Endothelial cell of umbilical vein (primary cell): ENCODE measurements around the gene ZBTB43. TPM values are rescaled to one million over a fixed set of nuclear protein-coding genes. Genes with fewer than 3 reads are reported as not detected.

Experiments used
- BruUV-seq: library from RNA; stranded (reverse); fragments of 400-500 nt; replicated peaks from 2 replicates; lab custom pipeline; 2021; lab: Mats Ljungman, UMichigan
- CTCF ChIA-PET: fragments of 300-600, 350-600 bp; sonication (Branson Sonifier 250); formaldehyde crosslinking; loops from one replicate; lab custom pipeline; 2021; ENCODE audit warnings: antibody characterized with exemption, inconsistent platforms; lab: Charles Lee
- POLR2A ChIA-PET: fragments of 300-600, 350-600 bp; sonication (Branson Sonifier 250); formaldehyde crosslinking; loops from one replicate; lab custom pipeline; 2021; ENCODE audit warnings: antibody characterized with exemption, inconsistent platforms; lab: Charles Lee
- DNase-seq: peaks from one replicate; pipeline ENCODE4 v3.0.0-alpha.2; 2011; ENCODE audit warnings: low read depth, low spot score
- FAIRE-seq: peaks from 2 replicates; lab custom pipeline; 2011; peaks lifted over from hg19 to GRCh38; lab: Jason Lieb, UNC
- H2AFZ ChIP-seq: 2 replicates; pipeline ENCODE4 v1.6.0; 2012; ENCODE audit warnings: low read depth, low read length, control low read depth, inconsistent platforms
- H3K27ac ChIP-seq: 2 replicates; pipeline ENCODE4 v1.5.1; 2011; ENCODE audit warnings: low read depth, mild to moderate bottlenecking, control low read depth, low read length, moderate library complexity; ENCODE audit not compliant: insufficient read depth
- H3K27me3 ChIP-seq, 2 experiments: 2 replicates each; pipeline versions ENCODE4 v1.6.0 to v1.6.1; 2011; ENCODE audit warnings: low read length in 2 of 2, mixed read lengths in 1 of 2; ENCODE audit not compliant: control insufficient read depth in 2 of 2, insufficient read depth in 2 of 2
- H3K36me3 ChIP-seq, 2 experiments: 2 replicates in 1 of 2; 3 replicates in 1 of 2; pipeline ENCODE4 v1.5.1; 2011; ENCODE audit warnings: low read length in 2 of 2, mild to moderate bottlenecking in 1 of 2, moderate library complexity in 1 of 2; ENCODE audit not compliant: control insufficient read depth in 2 of 2, insufficient read depth in 2 of 2; ENCODE audit errors: extremely low read depth in 1 of 2
- H3K4me1 ChIP-seq: 3 replicates; pipeline ENCODE4 v1.5.1; 2011; ENCODE audit warnings: mild to moderate bottlenecking, low read length; ENCODE audit not compliant: control insufficient read depth, insufficient read depth; ENCODE audit errors: extremely low read depth
- H3K4me2 ChIP-seq: 2 replicates; pipeline ENCODE4 v1.6.1; 2011; ENCODE audit warnings: low read length, control low read depth, mixed read lengths; ENCODE audit not compliant: insufficient read depth
- H3K4me3 ChIP-seq, 3 experiments: fragments of 200-600 bp in 1 of 3; sonication (generic), shearing (Covaris generic) in 1 of 3; replicated peaks in 1 of 3; 2 replicates each; pipeline ENCODE4 v1.5.1; 2011 to 2016; ENCODE audit warnings: control low read depth in 3 of 3, low read length in 3 of 3, mild to moderate bottlenecking in 2 of 3, inconsistent platforms in 1 of 3, low read depth in 1 of 3, moderate library complexity in 1 of 3; ENCODE audit not compliant: insufficient read depth in 1 of 3
- H3K79me2 ChIP-seq: 2 replicates; pipeline ENCODE4 v1.6.0; 2012; ENCODE audit warnings: low read length, inconsistent platforms; ENCODE audit not compliant: control insufficient read depth, insufficient read depth
- H3K9ac ChIP-seq: replicated peaks from 2 replicates; pipeline ENCODE3; 2011; ENCODE audit warnings: low read length, control low read depth; ENCODE audit not compliant: insufficient read depth; ENCODE audit errors: extremely low read depth
- H3K9me1 ChIP-seq: replicated peaks from 3 replicates; pipeline ENCODE4 v1.6.0; 2011; ENCODE audit warnings: mild to moderate bottlenecking, low read length; ENCODE audit not compliant: control insufficient read depth, insufficient read depth; ENCODE audit errors: extremely low read depth
- H3K9me3 ChIP-seq: replicated peaks from 2 replicates; pipeline ENCODE4 v1.5.1; 2012; ENCODE audit warnings: low read length, inconsistent platforms; ENCODE audit not compliant: control insufficient read depth, insufficient read depth
- H4K20me1 ChIP-seq: replicated peaks from 2 replicates; pipeline ENCODE3; 2011; ENCODE audit warnings: mild to moderate bottlenecking, low read length; ENCODE audit not compliant: control insufficient read depth, insufficient read depth; ENCODE audit errors: extremely low read depth
- CTCF ChIP-seq, 2 donors: IDR thresholded peaks; 1 replicate in 1 of 2; 2 replicates in 1 of 2; pipeline ENCODE4 v1.5.1; 2011; ENCODE audit warnings: low read length in 2 of 2, mild to moderate bottlenecking in 2 of 2, moderate library complexity in 2 of 2, control low read depth in 1 of 2, inconsistent platforms in 1 of 2, low read depth in 1 of 2; ENCODE audit not compliant: insufficient read depth in 1 of 2; ENCODE audit errors: extremely low read depth in 1 of 2
- EZH2 ChIP-seq: IDR thresholded peaks from 2 replicates; pipeline ENCODE4 v1.6.1; 2012; ENCODE audit warnings: borderline replicate concordance, low read depth, mild to moderate bottlenecking, moderate library complexity, low read length, inconsistent platforms; ENCODE audit not compliant: severe bottlenecking
- FOS ChIP-seq: IDR thresholded peaks from 2 replicates; pipeline ENCODE4 v1.6.1; 2011; ENCODE audit warnings: mild to moderate bottlenecking, low read length, moderate library complexity, borderline replicate concordance; ENCODE audit not compliant: insufficient read depth
- GATA2 ChIP-seq: IDR thresholded peaks from 2 replicates; pipeline ENCODE4 v1.7.0; 2011; ENCODE audit warnings: low read depth, mild to moderate bottlenecking, moderate library complexity, mixed read lengths, low read length; ENCODE audit not compliant: insufficient read length, insufficient read depth
- JUN ChIP-seq: IDR thresholded peaks from 2 replicates; pipeline ENCODE4 v1.6.1; 2011; ENCODE audit warnings: borderline replicate concordance, low read depth; ENCODE audit not compliant: insufficient read length, insufficient read depth
- MAX ChIP-seq: IDR thresholded peaks from 2 replicates; pipeline ENCODE4 v1.6.1; 2011; ENCODE audit not compliant: insufficient read depth, insufficient read length
- MYC ChIP-seq: IDR thresholded peaks from one replicate; pipeline ENCODE4 v1.6.1; 2011; ENCODE audit warnings: mild to moderate bottlenecking, low read depth, low read length
- POLR2A ChIP-seq: IDR thresholded peaks from 2 replicates; pipeline ENCODE4 v1.6.1; 2012; ENCODE audit warnings: low read depth, mild to moderate bottlenecking, control low read depth, low read length
- POLR2AphosphoS5 ChIP-seq: IDR thresholded peaks from 2 replicates; pipeline ENCODE4 v1.6.1; 2012; ENCODE audit warnings: low read depth, mild to moderate bottlenecking, control low read depth, low read length, moderate library complexity; ENCODE audit not compliant: insufficient read depth
- dilution Hi-C: fragments of 300-500 bp; cut with MboI; formaldehyde crosslinking; loops from one replicate; pipeline ENCODE4 v1.15.0; 2019; ENCODE audit warnings: low sequenced_read_pairs; ENCODE audit not compliant: extremely low pct_ligation_motif_present
- intact Hi-C: fragments of 100-400 bp; cut with micrococcal nuclease; formaldehyde crosslinking; loops from one replicate; pipeline ENCODE4 v1.10.0; 2022
- polyA plus RNA-seq, 4 experiments: library from polyadenylated mRNA; depleted of rRNA in 3 of 4; stranded (reverse) in 3 of 4; unstranded in 1 of 4; fragments of >200 nt; gene quantifications; 2 replicates each; pipeline versions ENCODE4 v1.2.1 to v1.2.3, GENCODE V29; 2011 to 2012; ENCODE audit warnings: missing spikeins in 1 of 4
- total RNA-seq: library from RNA; stranded (reverse); gene quantifications from 2 replicates; pipeline ENCODE4 v1.2.3, GENCODE V29; 2021

Gene ZBTB43
- total and polyA plus RNA-seq, 2 donors (not counting 3 experiments of a cell fraction or from before 2014, with no cell fraction given), result 3.2 to 9.0 TPM

- dilution Hi-C loops, result no loop called here
- no TSS peak for BruUV-seq
- no peak overlapping the region for H2AFZ ChIP-seq
These were observed 82.1 kb downstream of the ZBTB43 start for GRCh38 chr9:126886897-126887296.

More at GRCh38 chr9:126886897-126887296, 82.1 kb downstream of the ZBTB43 start:
- DNase-seq, result no peak
- H3K9me3 ChIP-seq, result no peaks in the 10 kb centered on the region
- no peaks in the 10 kb centered on the region for H3K36me3 ChIP-seq
- ChIA-PET CTCF (no interaction called here), POLR2A (interaction anchor here (0.6 kb wide), 1 partner anchor 28 kb away, joined by 3 read pairs; the partner anchor contains the start of gene RALGPS1)
- H4K20me1 ChIP-seq, result no peaks in the 10 kb centered on the region
- H3K4me1 ChIP-seq, result peaks cover 11% of the 10 kb centered on the region
- no peak overlapping the region for H3K4me3 ChIP-seq
- H3K4me2 ChIP-seq, result no peak overlapping the region
- H3K9ac ChIP-seq, result no peak overlapping the region
- H3K79me2 ChIP-seq, result no peaks in the 10 kb centered on the region
- FAIRE-seq, result no peak
- H3K27me3 ChIP-seq, result no peaks in the 10 kb centered on the region
- no peaks in the 10 kb centered on the region for H3K9me1 ChIP-seq
- H3K27ac ChIP-seq, result no peak overlapping the region
- intact Hi-C loops, result no loop called here
- TF ChIP-seq CTCF (IDR thresholded peaks at IDR 0.05; ENCODE audit: extremely low read depth in 1 of 2, insufficient read depth in 1 of 2, low read depth in 1 of 2, low read length in 2 of 2) (no peak), GATA2 (no peak), JUN (no peak), MYC (no peak), POLR2AphosphoS5 (no peak), POLR2A (no peak), EZH2 (no peak), FOS (no peak), MAX (no peak)

Other genes with a start within 250 kb of the ZBTB43 start
- gene LMX1B, start 191.1 kb upstream of the ZBTB43 start, total RNA-seq, result not detected in 2 replicates
- gene LMX1B, start 191.1 kb upstream of the ZBTB43 start, polyA plus RNA-seq, result not detected in 2 replicates
- gene ZBTB34, start 55.6 kb downstream of the ZBTB43 start, total RNA-seq, result 9.3 and 9.6 TPM in 2 replicates
- 4.0 and 4.3 TPM in 2 replicates for gene ZBTB34, start 55.6 kb downstream of the ZBTB43 start, polyA plus RNA-seq
- 5.5 and 6.8 TPM in 2 replicates for gene RALGPS1, start 109.7 kb downstream of the ZBTB43 start, total RNA-seq
- gene RALGPS1, start 109.7 kb downstream of the ZBTB43 start, polyA plus RNA-seq, result 1.7 and 3.8 TPM in 2 replicates